HCT116 (cell line): ENCODE data around the gene RUVBL1. TPM values are rescaled to one million over a fixed set of nuclear protein-coding genes. Genes with fewer than 3 reads are reported as not detected.

Experiments
- ATAC-seq: fragments of 200-7000 bp; cut with Tn5 transposase; 2 replicates; pipeline ENCODE4 v1.9.1; 2020; ENCODE audit warnings: mild to moderate bottlenecking, moderate library complexity
- BruUV-seq: library from RNA; stranded (reverse); fragments of 400-500 nt; replicated peaks from 2 replicates; lab custom pipeline; 2021; lab: Mats Ljungman, UMichigan
- CTCF ChIA-PET: fragments of 300-600 bp; sonication (Branson Sonifier 250); formaldehyde crosslinking; loops from one replicate; lab custom pipeline; 2021; ENCODE audit warnings: antibody characterized with exemption; lab: Charles Lee
- POLR2A ChIA-PET: fragments of 300-600, 350-600 bp; sonication (Branson Sonifier 250); formaldehyde crosslinking; loops from one replicate; lab custom pipeline; 2021; ENCODE audit warnings: antibody characterized with exemption; lab: Charles Lee
- RAD21 ChIA-PET, 2 experiments: fragments of 300-600 bp; sonication (Branson Sonifier 250); formaldehyde crosslinking; loops; one replicate each; lab custom pipeline; 2023; ENCODE audit warnings: low total read pairs in 2 of 2; ENCODE audit not compliant: uncharacterized antibody in 2 of 2, unreplicated experiment in 2 of 2, low non-redundant PET in 1 of 2; lab: Charles Lee
- DNase-seq: peaks from one replicate; pipeline ENCODE4 v3.0.0-alpha.2; 2010; ENCODE audit warnings: low read depth, low spot score
- H2AFZ ChIP-seq: fragments of 200-600 bp; shearing (Covaris generic), sonication (generic); 2 replicates; pipeline ENCODE4 v1.6.1; 2017; ENCODE audit warnings: low read depth, mixed run types, mixed read lengths, antibody characterized with exemption, low read length; ENCODE audit not compliant: poor library complexity, severe bottlenecking
- H3K27ac ChIP-seq: 2 replicates; pipeline ENCODE4 v1.5.1; 2012; ENCODE audit warnings: low read depth, low read length
- H3K27me3 ChIP-seq: fragments of 200-600 bp; sonication (generic); 2 replicates; pipeline ENCODE4 v1.6.1; 2016; ENCODE audit warnings: mixed run types, low read length, mixed read lengths; ENCODE audit not compliant: insufficient read depth
- H3K36me3 ChIP-seq, 2 experiments: fragments of 200-500 bp in 1 of 2; fragments of 200-600 bp in 1 of 2; sonication (Bioruptor generic) in 1 of 2; sonication (generic) in 1 of 2; 2 replicates each; pipeline versions ENCODE4 v1.5.1 to v1.6.1; 2014 to 2016; ENCODE audit warnings: low read length in 2 of 2, inconsistent platforms in 1 of 2, mixed read lengths in 1 of 2, mixed run types in 1 of 2; ENCODE audit not compliant: insufficient read depth in 2 of 2, control insufficient read depth in 1 of 2
- H3K4me1 ChIP-seq, 2 experiments: fragments of 200-600 bp in 1 of 2; sonication (generic) in 1 of 2; 2 replicates each; pipeline versions ENCODE4 v1.5.1 to v1.6.1; 2012 to 2017; ENCODE audit warnings: low read length in 2 of 2, inconsistent platforms in 1 of 2, mild to moderate bottlenecking in 1 of 2, mixed read lengths in 1 of 2, mixed run types in 1 of 2, moderate library complexity in 1 of 2; ENCODE audit not compliant: insufficient read depth in 2 of 2, control insufficient read depth in 1 of 2
- H3K4me2 ChIP-seq: fragments of 200-600 bp; sonication (generic); 2 replicates; pipeline ENCODE4 v1.6.1; 2017; ENCODE audit warnings: mixed run types, low read length, mixed read lengths
- H3K4me3 ChIP-seq, 2 experiments: fragments of 200-600 bp in 1 of 2; sonication (generic) in 1 of 2; replicated peaks in 1 of 2; 2 replicates each; pipeline ENCODE4 v1.5.1; 2011 to 2016; ENCODE audit warnings: low read length in 2 of 2, control low read depth in 1 of 2, low read depth in 1 of 2, mild to moderate bottlenecking in 1 of 2, mixed read lengths in 1 of 2, mixed run types in 1 of 2
- H3K79me2 ChIP-seq: fragments of 200-600 bp; sonication (generic); 2 replicates; pipeline ENCODE4 v1.6.1; 2017; ENCODE audit warnings: mild to moderate bottlenecking, mixed run types, low read length, moderate library complexity, mixed read lengths; ENCODE audit not compliant: insufficient read depth
- H3K9ac ChIP-seq: fragments of 200-600 bp; sonication (generic); 2 replicates; pipeline ENCODE4 v1.6.1; 2016; ENCODE audit warnings: low read length, mixed read lengths
- H3K9me2 ChIP-seq: fragments of 200-600 bp; sonication (generic), shearing (Covaris generic); 2 replicates; pipeline ENCODE4 v1.6.1; 2017; ENCODE audit warnings: mixed run types, mild to moderate bottlenecking, moderate library complexity; ENCODE audit not compliant: insufficient read depth
- H3K9me3 ChIP-seq, 2 experiments: fragments of 200-500 bp in 1 of 2; fragments of 200-600 bp in 1 of 2; sonication (Bioruptor generic) in 1 of 2; sonication (generic) in 1 of 2; 2 replicates each; pipeline ENCODE4 v1.6.1; 2014 to 2017; ENCODE audit warnings: low read length in 2 of 2, mixed read lengths in 2 of 2, inconsistent platforms in 1 of 2, low read depth in 1 of 2, mild to moderate bottlenecking in 1 of 2, mixed run types in 1 of 2, moderate library complexity in 1 of 2; ENCODE audit not compliant: control insufficient read depth in 1 of 2, insufficient read depth in 1 of 2
- H4K20me1 ChIP-seq: fragments of 200-600 bp; sonication (generic), shearing (Covaris generic); 2 replicates; pipeline ENCODE4 v1.6.1; 2017; ENCODE audit warnings: mixed run types, mild to moderate bottlenecking, moderate library complexity; ENCODE audit not compliant: insufficient read depth
- ELF1 ChIP-seq: IDR thresholded peaks from 2 replicates; pipeline ENCODE4 v1.6.1; 2012; ENCODE audit warnings: low read depth, borderline replicate concordance
- EZH2phosphoT487 ChIP-seq: fragments of 200-600 bp; IDR thresholded peaks from 2 replicates; pipeline ENCODE4 v1.6.1; 2018; ENCODE audit warnings: antibody characterized with exemption, borderline replicate concordance
- JUND ChIP-seq: IDR thresholded peaks from 2 replicates; pipeline ENCODE4 v1.6.1; 2012
- POLR2AphosphoS5 ChIP-seq: IDR thresholded peaks from 2 replicates; pipeline ENCODE4 v1.6.1; 2011; ENCODE audit warnings: mild to moderate bottlenecking, low read depth, low read length, moderate library complexity
- SRF ChIP-seq: IDR thresholded peaks from 2 replicates; pipeline ENCODE4 v1.6.1; 2012; ENCODE audit warnings: low read depth
- ZNF274 ChIP-seq: fragments of 200-500 bp; sonication (Bioruptor generic); IDR thresholded peaks from 2 replicates; pipeline ENCODE4 v1.6.1; 2014; ENCODE audit warnings: mild to moderate bottlenecking, low read depth, low read length, inconsistent platforms
- intact Hi-C: fragments of 100-400 bp; cut with micrococcal nuclease; formaldehyde crosslinking; loops from 2 replicates; pipeline ENCODE4 v1.10.0; 2022
- total RNA-seq: library from RNA; stranded (reverse); gene quantifications from one replicate; pipeline ENCODE4 v1.2.1, GENCODE V29; 2021; ENCODE audit not compliant: unreplicated experiment
- TF ChIP-seq, protein P1 (sequence below), 3 experiments: fragments of 200-600 bp in 1 of 3; sonication (generic) in 1 of 3; IDR thresholded peaks in 2 of 3; conservative IDR thresholded peaks in 1 of 3; 2 replicates each; pipeline ENCODE4 v1.5.1; 2012 to 2017; ENCODE audit warnings: low read depth in 2 of 3, low read length in 2 of 3, antibody characterized with exemption in 1 of 3, borderline replicate concordance in 1 of 3, control low read depth in 1 of 3, mild to moderate bottlenecking in 1 of 3, mixed read lengths in 1 of 3, mixed run types in 1 of 3, moderate library complexity in 1 of 3; ENCODE audit not compliant: insufficient read depth in 1 of 3
- TF ChIP-seq, protein P2 (sequence below): IDR thresholded peaks from 2 replicates; pipeline ENCODE4 v1.6.1; 2011; ENCODE audit warnings: mild to moderate bottlenecking, low read length, moderate library complexity; ENCODE audit not compliant: insufficient replicate concordance; ENCODE audit errors: extremely low read depth
- TF ChIP-seq, protein P3 (sequence below): IDR thresholded peaks from 2 replicates; pipeline ENCODE4 v1.6.1; 2012
- TF ChIP-seq, protein P4 (sequence below): IDR thresholded peaks from 2 replicates; pipeline ENCODE4 v1.6.1; 2012; ENCODE audit warnings: low read depth

RUVBL1 gene
- total RNA-seq, 1 experiment from 2014 or later, result 129 TPM

DNA sequence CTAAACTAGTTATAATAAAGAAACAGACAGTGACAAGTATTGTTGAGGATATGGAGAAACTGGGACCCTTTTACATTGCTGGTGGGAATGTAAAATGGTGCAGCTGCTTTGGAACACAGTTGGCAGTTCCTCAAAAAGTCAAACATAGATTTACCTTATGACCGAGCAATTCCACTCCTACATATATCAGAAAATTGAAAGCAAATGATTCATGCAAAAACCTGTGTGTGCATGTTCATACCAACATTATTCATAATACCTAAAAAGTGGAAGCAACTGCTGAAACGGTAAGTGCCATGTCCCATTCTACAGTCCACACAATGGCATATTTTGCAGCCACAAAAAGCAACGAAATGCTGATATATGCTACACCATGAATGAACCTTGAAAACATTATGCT, 83.6 kb downstream of the RUVBL1 start:
- ATAC-seq (no peak), DNase-seq (no peak)
- intact Hi-C loops, result no loop called here
- ChIA-PET CTCF (no interaction called here), POLR2A (no interaction called here), RAD21 (no interaction called here)
- TF ChIP-seq, protein P1, sequence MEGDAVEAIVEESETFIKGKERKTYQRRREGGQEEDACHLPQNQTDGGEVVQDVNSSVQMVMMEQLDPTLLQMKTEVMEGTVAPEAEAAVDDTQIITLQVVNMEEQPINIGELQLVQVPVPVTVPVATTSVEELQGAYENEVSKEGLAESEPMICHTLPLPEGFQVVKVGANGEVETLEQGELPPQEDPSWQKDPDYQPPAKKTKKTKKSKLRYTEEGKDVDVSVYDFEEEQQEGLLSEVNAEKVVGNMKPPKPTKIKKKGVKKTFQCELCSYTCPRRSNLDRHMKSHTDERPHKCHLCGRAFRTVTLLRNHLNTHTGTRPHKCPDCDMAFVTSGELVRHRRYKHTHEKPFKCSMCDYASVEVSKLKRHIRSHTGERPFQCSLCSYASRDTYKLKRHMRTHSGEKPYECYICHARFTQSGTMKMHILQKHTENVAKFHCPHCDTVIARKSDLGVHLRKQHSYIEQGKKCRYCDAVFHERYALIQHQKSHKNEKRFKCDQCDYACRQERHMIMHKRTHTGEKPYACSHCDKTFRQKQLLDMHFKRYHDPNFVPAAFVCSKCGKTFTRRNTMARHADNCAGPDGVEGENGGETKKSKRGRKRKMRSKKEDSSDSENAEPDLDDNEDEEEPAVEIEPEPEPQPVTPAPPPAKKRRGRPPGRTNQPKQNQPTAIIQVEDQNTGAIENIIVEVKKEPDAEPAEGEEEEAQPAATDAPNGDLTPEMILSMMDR (IDR thresholded peaks at IDR 0.05 in 2 of 3, conservative IDR thresholded peaks at IDR 0.05 in 1 of 3; ENCODE audit: borderline replicate concordance in 1 of 3, insufficient read depth in 1 of 3, low read depth in 2 of 3, low read length in 2 of 3), result no peak
- TF ChIP-seq, protein P2, sequence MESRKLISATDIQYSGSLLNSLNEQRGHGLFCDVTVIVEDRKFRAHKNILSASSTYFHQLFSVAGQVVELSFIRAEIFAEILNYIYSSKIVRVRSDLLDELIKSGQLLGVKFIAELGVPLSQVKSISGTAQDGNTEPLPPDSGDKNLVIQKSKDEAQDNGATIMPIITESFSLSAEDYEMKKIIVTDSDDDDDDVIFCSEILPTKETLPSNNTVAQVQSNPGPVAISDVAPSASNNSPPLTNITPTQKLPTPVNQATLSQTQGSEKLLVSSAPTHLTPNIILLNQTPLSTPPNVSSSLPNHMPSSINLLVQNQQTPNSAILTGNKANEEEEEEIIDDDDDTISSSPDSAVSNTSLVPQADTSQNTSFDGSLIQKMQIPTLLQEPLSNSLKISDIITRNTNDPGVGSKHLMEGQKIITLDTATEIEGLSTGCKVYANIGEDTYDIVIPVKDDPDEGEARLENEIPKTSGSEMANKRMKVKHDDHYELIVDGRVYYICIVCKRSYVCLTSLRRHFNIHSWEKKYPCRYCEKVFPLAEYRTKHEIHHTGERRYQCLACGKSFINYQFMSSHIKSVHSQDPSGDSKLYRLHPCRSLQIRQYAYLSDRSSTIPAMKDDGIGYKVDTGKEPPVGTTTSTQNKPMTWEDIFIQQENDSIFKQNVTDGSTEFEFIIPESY, result no peak
- TF ChIP-seq SRF (no peak), ZNF274 (no peak), JUND (no peak), POLR2AphosphoS5 (no peak), ELF1 (no peak), EZH2phosphoT487 (no peak)
- TF ChIP-seq, protein P3, sequence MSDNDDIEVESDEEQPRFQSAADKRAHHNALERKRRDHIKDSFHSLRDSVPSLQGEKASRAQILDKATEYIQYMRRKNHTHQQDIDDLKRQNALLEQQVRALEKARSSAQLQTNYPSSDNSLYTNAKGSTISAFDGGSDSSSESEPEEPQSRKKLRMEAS, result no peak
- TF ChIP-seq, protein P4, sequence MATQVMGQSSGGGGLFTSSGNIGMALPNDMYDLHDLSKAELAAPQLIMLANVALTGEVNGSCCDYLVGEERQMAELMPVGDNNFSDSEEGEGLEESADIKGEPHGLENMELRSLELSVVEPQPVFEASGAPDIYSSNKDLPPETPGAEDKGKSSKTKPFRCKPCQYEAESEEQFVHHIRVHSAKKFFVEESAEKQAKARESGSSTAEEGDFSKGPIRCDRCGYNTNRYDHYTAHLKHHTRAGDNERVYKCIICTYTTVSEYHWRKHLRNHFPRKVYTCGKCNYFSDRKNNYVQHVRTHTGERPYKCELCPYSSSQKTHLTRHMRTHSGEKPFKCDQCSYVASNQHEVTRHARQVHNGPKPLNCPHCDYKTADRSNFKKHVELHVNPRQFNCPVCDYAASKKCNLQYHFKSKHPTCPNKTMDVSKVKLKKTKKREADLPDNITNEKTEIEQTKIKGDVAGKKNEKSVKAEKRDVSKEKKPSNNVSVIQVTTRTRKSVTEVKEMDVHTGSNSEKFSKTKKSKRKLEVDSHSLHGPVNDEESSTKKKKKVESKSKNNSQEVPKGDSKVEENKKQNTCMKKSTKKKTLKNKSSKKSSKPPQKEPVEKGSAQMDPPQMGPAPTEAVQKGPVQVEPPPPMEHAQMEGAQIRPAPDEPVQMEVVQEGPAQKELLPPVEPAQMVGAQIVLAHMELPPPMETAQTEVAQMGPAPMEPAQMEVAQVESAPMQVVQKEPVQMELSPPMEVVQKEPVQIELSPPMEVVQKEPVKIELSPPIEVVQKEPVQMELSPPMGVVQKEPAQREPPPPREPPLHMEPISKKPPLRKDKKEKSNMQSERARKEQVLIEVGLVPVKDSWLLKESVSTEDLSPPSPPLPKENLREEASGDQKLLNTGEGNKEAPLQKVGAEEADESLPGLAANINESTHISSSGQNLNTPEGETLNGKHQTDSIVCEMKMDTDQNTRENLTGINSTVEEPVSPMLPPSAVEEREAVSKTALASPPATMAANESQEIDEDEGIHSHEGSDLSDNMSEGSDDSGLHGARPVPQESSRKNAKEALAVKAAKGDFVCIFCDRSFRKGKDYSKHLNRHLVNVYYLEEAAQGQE, result no peak
- Histone ChIP-seq H3K4me1 (no peaks in the 10 kb centered on the region), H4K20me1 (no peaks in the 10 kb centered on the region), H3K27me3 (no peaks in the 10 kb centered on the region), H3K36me3 (no peaks in the 10 kb centered on the region), H3K9me2 (no peaks in the 10 kb centered on the region), H3K4me2 (no peak overlapping the region), H2AFZ (no peak overlapping the region), H3K27ac (no peak overlapping the region), H3K4me3 (no peak overlapping the region), H3K9ac (no peak overlapping the region), H3K9me3 (no peaks in the 10 kb centered on the region), H3K79me2 (no peaks in the 10 kb centered on the region)
- no TSS peak for BruUV-seq
